GM13976 (cell line): ENCODE measurements around the gene GLS.
"Not testable (repeated sequence)": the region's sequence is repeated elsewhere in the genome, so short reads cannot be mapped to it uniquely, and the experiment has no call there.

Experiments
- DNase-seq: peaks from one replicate; pipeline ENCODE4 v3.0.0; 2012; ENCODE audit warnings: low spot score
- CTCF ChIP-seq: IDR thresholded peaks from 2 replicates; pipeline ENCODE4 v1.5.1; 2012; ENCODE audit warnings: borderline replicate concordance, mild to moderate bottlenecking; ENCODE audit not compliant: insufficient read depth; ENCODE audit errors: extremely low read depth, missing control alignments, control extremely low read depth
- in situ Hi-C: fragments of 300-500 bp; cut with MboI; formaldehyde crosslinking; loops from one replicate; pipeline ENCODE4 v1.12.0; 2022; ENCODE audit warnings: low sequenced_read_pairs, mixed read lengths, inconsistent platforms; ENCODE audit not compliant: unreplicated experiment

Gene GLS

GRCh38 chr2:190882856-190883582 is 2.4 kb downstream of the GLS start:
- no peak for TF ChIP-seq CTCF
- in situ Hi-C loops = no loop called here
- no peak for DNase-seq

GRCh38 chr2:190885844-190886243 is 5.2 kb downstream of the GLS start:
- in situ Hi-C loops, DNase-seq: not testable (repeated sequence)

- TF ChIP-seq CTCF = no peak
- in situ Hi-C loops = no loop called here
- DNase-seq = peak; percentile 25
Observed at GRCh38 chr2:190887089-190887488, 6.5 kb downstream of the GLS start.

GRCh38 chr2:190888449-190888848 is 7.8 kb downstream of the GLS start:
- TF ChIP-seq CTCF = no peak
- in situ Hi-C loops = no loop called here
- DNase-seq = no peak

- no peak for DNase-seq
- in situ Hi-C loops = no loop called here
Observed at GRCh38 chr2:190889175-190889943, 8.7 kb downstream of the GLS start.

GRCh38 chr2:190891372-190891771 is 10.8 kb downstream of the GLS start:
- DNase-seq = peak; percentile 27
- TF ChIP-seq CTCF = no peak
- in situ Hi-C loops = no loop called here

More at GRCh38 chr2:190889175-190889943, 8.7 kb downstream of the GLS start:
- TF ChIP-seq CTCF = no peak

- in situ Hi-C loops = no loop called here
- no peak for TF ChIP-seq CTCF
- no peak for DNase-seq
Observed at GRCh38 chr2:190891889-190892288, 11.3 kb downstream of the GLS start.
